22Rv1 (cell line): ENCODE results near the gene GABRG3.

Source experiments
- H3K27ac ChIP-seq: fragments of 450-650 bp; 2 replicates; pipeline ENCODE4 v1.5.1; 2017
- CTCF ChIP-seq: fragments of 450-650 bp; IDR thresholded peaks from 2 replicates; pipeline ENCODE4 v1.5.1; 2017; ENCODE audit warnings: mild to moderate bottlenecking
- ZFX ChIP-seq: fragments of 450-650 bp; IDR thresholded peaks from 2 replicates; pipeline ENCODE4 v1.6.1; 2017; ENCODE audit warnings: antibody characterized with exemption, borderline replicate concordance

Gene GABRG3

GRCh38 chr15:27527490-27528067 lies 556.6 kb downstream of the GABRG3 start:
- no peak overlapping the region for H3K27ac ChIP-seq
- TF ChIP-seq CTCF: peak; percentile 74
- TF ChIP-seq ZFX: no peak

GRCh38 chr15:27529399-27529798 lies 558.4 kb downstream of the GABRG3 start:
- no peak overlapping the region for H3K27ac ChIP-seq
- TF ChIP-seq CTCF: no peak
- TF ChIP-seq ZFX: no peak

- H3K27ac ChIP-seq: no peak overlapping the region
- TF ChIP-seq ZFX (no peak), CTCF (no peak)
These were observed 560.0 kb downstream of the GABRG3 start for GRCh38 chr15:27530994-27531393.

- TF ChIP-seq CTCF (no peak), ZFX (no peak)
- H3K27ac ChIP-seq: no peak overlapping the region
These were observed 561.4 kb downstream of the GABRG3 start for GRCh38 chr15:27532358-27532757.

- H3K27ac ChIP-seq: no peak overlapping the region
- no peak for TF ChIP-seq ZFX
- TF ChIP-seq CTCF: no peak
These were observed 564.6 kb downstream of the GABRG3 start for GRCh38 chr15:27535445-27536129.

GRCh38 chr15:27538325-27538724 lies 567.3 kb downstream of the GABRG3 start:
- no peak overlapping the region for H3K27ac ChIP-seq
- no peak for TF ChIP-seq CTCF
- no peak for TF ChIP-seq ZFX

- TF ChIP-seq CTCF (no peak), ZFX (no peak)
These were observed 570.6 kb downstream of the GABRG3 start for GRCh38 chr15:27541581-27541980.

More at GRCh38 chr15:27541581-27541980, 570.6 kb downstream of the GABRG3 start:
- no peak overlapping the region for H3K27ac ChIP-seq
